KMS-11 (cell line): ENCODE data around the gene PRKD2.

ENCODE experiments used
- H2AFZ ChIP-seq: fragments of 200-600 bp; sonication (generic); 2 replicates; pipeline ENCODE4 v1.6.1; 2016; ENCODE audit warnings: antibody characterized with exemption, mixed run types, low read depth
- H3K27ac ChIP-seq: fragments of 200-600 bp; sonication (generic); 2 replicates; pipeline ENCODE4 v1.6.1; 2016; ENCODE audit warnings: mild to moderate bottlenecking, mixed run types
- H3K27me3 ChIP-seq: fragments of 200-600 bp; sonication (generic); 2 replicates; pipeline ENCODE4 v1.6.1; 2017; ENCODE audit warnings: mild to moderate bottlenecking, low read depth, mixed run types, moderate library complexity; ENCODE audit not compliant: insufficient read depth
- H3K36me3 ChIP-seq: fragments of 200-600 bp; sonication (generic); 2 replicates; pipeline ENCODE4 v1.6.1; 2017; ENCODE audit warnings: mild to moderate bottlenecking, mixed run types; ENCODE audit not compliant: insufficient read depth
- H3K4me1 ChIP-seq: fragments of 200-600 bp; sonication (generic); 2 replicates; pipeline ENCODE4 v1.6.1; 2016; ENCODE audit warnings: mild to moderate bottlenecking, low read depth, mixed run types; ENCODE audit not compliant: poor library complexity, severe bottlenecking
- H3K4me2 ChIP-seq: fragments of 200-600 bp; sonication (generic); 2 replicates; pipeline ENCODE4 v1.7.0; 2016; ENCODE audit warnings: mild to moderate bottlenecking, mixed run types
- H3K4me3 ChIP-seq: fragments of 200-600 bp; sonication (generic); IDR thresholded peaks from 2 replicates; pipeline ENCODE4 v1.6.1; 2017; ENCODE audit warnings: low read depth, low read length, mixed read lengths; ENCODE audit not compliant: insufficient read depth
- H3K79me2 ChIP-seq: fragments of 200-600 bp; sonication (generic); 2 replicates; pipeline ENCODE4 v1.6.1; 2016; ENCODE audit warnings: low read depth, mixed run types; ENCODE audit not compliant: insufficient read depth
- H3K9ac ChIP-seq: fragments of 200-600 bp; sonication (generic); 2 replicates; pipeline ENCODE4 v1.6.1; 2016; ENCODE audit warnings: mild to moderate bottlenecking, mixed run types
- H4K20me1 ChIP-seq: fragments of 200-600 bp; sonication (generic); 2 replicates; pipeline ENCODE4 v1.6.1; 2016; ENCODE audit warnings: mild to moderate bottlenecking, mixed run types; ENCODE audit not compliant: insufficient read depth
- TF ChIP-seq, protein P1 (sequence below): fragments of 200-600 bp; sonication (generic); conservative IDR thresholded peaks from 2 replicates; pipeline ENCODE4 v1.6.1; 2017; ENCODE audit warnings: low read depth, mild to moderate bottlenecking, antibody characterized with exemption, low read length, moderate library complexity, mixed read lengths

Gene PRKD2

DNA sequence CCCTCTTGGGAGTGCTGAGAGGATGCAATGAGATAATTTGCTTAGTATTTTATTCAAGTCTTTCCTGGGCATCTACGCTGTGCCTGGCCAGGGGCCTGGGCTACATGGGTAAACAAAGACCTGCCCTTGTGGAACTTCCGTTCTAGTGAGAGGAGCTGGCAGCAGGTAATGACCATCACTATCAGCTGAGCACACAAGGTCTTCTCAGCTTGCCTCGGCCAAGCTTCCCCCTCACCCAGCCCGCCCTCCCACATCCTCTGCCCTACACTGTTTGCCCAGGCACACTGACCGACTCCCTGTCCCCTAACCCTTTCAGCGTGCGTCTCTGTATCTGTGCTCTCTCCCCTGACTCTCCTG, 20.4 kb upstream of the PRKD2 start:
- H3K9ac ChIP-seq = no peak overlapping the region
- no peak overlapping the region for H3K4me3 ChIP-seq
- H3K4me1 ChIP-seq = peaks cover 4% of the 10 kb centered on the region
- H4K20me1 ChIP-seq = peaks cover 27% of the 10 kb centered on the region
- TF ChIP-seq, protein P1, sequence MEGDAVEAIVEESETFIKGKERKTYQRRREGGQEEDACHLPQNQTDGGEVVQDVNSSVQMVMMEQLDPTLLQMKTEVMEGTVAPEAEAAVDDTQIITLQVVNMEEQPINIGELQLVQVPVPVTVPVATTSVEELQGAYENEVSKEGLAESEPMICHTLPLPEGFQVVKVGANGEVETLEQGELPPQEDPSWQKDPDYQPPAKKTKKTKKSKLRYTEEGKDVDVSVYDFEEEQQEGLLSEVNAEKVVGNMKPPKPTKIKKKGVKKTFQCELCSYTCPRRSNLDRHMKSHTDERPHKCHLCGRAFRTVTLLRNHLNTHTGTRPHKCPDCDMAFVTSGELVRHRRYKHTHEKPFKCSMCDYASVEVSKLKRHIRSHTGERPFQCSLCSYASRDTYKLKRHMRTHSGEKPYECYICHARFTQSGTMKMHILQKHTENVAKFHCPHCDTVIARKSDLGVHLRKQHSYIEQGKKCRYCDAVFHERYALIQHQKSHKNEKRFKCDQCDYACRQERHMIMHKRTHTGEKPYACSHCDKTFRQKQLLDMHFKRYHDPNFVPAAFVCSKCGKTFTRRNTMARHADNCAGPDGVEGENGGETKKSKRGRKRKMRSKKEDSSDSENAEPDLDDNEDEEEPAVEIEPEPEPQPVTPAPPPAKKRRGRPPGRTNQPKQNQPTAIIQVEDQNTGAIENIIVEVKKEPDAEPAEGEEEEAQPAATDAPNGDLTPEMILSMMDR = no peak
- H3K27ac ChIP-seq = no peak overlapping the region
- H3K36me3 ChIP-seq = no peaks in the 10 kb centered on the region; the same call in 1 of the 2 replicates
- H2AFZ ChIP-seq = no peak overlapping the region
- no peak overlapping the region for H3K4me2 ChIP-seq
- H3K79me2 ChIP-seq = peaks cover 49% of the 10 kb centered on the region
- H3K27me3 ChIP-seq = no peaks in the 10 kb centered on the region

DNA sequence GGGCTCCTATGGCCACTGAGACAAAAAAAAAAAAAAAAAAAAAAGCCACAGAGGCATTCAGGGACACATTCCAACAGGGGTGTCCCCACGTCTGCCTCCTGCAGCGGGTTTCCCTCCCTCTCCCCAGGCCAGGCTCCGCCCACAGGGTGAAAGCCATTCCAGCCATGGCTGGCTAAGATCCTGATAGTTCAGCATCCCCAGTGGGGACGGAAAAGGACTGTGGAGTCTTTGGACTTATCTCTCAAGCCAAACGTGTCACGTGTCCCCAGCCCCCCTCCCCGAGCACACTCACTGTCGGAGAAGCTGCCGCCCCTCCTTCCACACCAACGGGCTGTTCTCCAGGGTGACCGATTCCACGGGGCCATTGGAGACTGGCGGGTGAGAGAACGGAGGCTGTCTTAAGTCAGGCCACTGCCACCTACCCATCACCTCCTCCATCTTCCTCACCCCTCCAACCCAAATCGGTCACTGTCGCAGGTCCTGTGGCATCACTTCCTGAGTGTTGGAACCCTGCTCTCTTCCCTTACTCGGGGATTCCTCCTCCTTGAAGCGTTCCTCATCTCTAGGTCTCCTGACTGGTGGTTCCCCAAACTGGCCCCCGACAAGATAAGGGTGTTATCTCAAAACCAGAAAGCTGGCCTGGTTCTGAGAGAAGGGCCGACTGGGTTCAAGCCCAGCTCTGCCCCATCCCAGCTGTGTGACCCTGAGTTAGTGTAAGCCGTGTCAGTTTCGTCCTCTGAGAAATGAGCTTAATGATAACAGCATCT, 19.8 kb upstream of the PRKD2 start:
- TF ChIP-seq, protein P1 = no peak
- Histone ChIP-seq H3K4me1 (peaks cover 9% of the 10 kb centered on the region), H4K20me1 (peaks cover 21% of the 10 kb centered on the region), H3K79me2 (peaks cover 44% of the 10 kb centered on the region), H3K27ac (no peak overlapping the region), H3K4me3 (no peak overlapping the region), H3K27me3 (no peaks in the 10 kb centered on the region), H2AFZ (no peak overlapping the region), H3K4me2 (no peak overlapping the region), H3K36me3 (no peaks in the 10 kb centered on the region; the same call in 1 of the 2 replicates), H3K9ac (no peak overlapping the region)

DNA sequence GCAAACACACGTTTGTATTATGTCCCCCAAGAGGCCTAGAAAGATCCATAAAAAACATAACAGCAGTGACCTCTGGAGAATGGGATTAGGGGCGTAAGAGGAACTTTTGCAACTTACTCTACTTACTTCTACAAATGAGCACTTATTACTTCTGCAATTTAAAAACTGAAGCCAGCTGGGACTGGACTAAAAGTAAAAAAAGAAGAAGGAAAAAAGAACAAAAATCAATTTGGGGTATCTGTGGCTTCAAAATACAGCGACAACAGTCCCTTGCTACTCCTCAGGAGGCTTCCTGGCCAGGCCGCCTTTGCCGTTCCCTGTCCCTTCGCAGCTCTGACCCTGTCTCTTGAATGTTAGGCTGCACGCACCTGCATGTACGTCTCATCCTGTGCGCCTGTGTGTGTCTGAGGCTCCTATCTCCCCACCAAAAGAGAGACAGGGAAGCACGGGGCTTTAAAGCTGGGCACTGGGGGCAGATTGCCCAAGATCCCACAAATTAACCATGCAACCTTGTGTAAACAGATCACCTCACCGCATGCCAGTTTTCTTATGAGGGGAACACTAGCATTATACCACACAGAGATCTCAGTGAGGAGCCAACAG, 16.9 kb upstream of the PRKD2 start:
- no peak overlapping the region for H3K4me2 ChIP-seq
- peaks cover 18% of the 10 kb centered on the region for H3K4me1 ChIP-seq
- TF ChIP-seq, protein P1 = no peak
- no peaks in the 10 kb centered on the region for H3K27me3 ChIP-seq
- no peak overlapping the region for H3K9ac ChIP-seq
- H3K79me2 ChIP-seq = peaks cover 15% of the 10 kb centered on the region; the same call in 1 of the 2 replicates
- no peak overlapping the region for H3K27ac ChIP-seq
- no peak overlapping the region for H3K4me3 ChIP-seq
- no peak overlapping the region for H2AFZ ChIP-seq
- H3K36me3 ChIP-seq = peaks cover 4% of the 10 kb centered on the region; the same call in 1 of the 2 replicates
- H4K20me1 ChIP-seq = no peaks in the 10 kb centered on the region; the same call in 1 of the 2 replicates

DNA sequence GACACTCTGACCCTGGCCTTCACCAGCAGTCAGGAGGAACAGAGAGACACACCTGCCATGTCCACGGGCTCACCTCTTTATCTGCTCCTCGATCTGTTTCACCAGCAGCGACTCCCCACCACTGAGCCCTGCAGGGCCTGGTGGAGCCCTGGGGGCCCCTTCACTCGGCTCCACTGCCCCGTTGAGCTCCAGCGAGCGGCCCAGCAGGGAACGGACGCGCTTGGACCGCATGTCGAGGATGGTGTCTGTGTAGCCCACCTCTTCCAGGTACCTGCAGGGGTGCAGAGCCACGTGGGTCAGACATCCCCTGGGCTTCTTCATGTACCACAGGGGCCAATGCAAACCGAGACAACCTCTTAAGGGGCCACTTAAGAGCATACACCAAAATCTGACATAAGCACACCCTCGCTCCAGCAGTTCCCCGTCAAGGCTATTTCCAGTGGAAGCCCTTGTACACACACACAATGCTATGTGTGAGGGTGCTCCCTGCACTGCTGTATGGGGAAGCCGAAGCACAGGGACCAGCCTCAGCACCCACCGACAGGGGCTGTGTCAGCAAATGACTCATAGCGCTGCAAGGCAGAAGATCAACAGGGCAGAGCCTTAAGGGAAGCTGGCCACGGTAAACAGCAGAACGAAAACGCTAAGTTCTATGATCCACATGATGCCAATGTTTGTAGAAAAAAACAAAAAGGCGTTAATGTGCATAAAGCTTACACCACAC, 16.2 kb upstream of the PRKD2 start:
- Histone ChIP-seq H3K79me2 (peaks cover 8% of the 10 kb centered on the region; the same call in 1 of the 2 replicates), H3K4me1 (peaks cover 18% of the 10 kb centered on the region), H3K36me3 (peaks cover 5% of the 10 kb centered on the region; the same call in 1 of the 2 replicates), H2AFZ (no peak overlapping the region), H3K4me2 (no peak overlapping the region), H3K27ac (no peak overlapping the region), H3K27me3 (no peaks in the 10 kb centered on the region), H3K4me3 (no peak overlapping the region), H4K20me1 (no peaks in the 10 kb centered on the region), H3K9ac (no peak overlapping the region)
- TF ChIP-seq, protein P1 = no peak
